H9 (cell line): ENCODE data around the gene ANO3. TPM values are rescaled to one million over a fixed set of nuclear protein-coding genes. Genes with fewer than 3 reads are reported as not detected.

Source experiments
- DNase-seq: peaks from one replicate; pipeline ENCODE4 v3.0.0-alpha.2; 2017
- H2AFZ ChIP-seq: one replicate; pipeline ENCODE4 v1.6.1; 2013; ENCODE audit warnings: mild to moderate bottlenecking, low read length, control low read depth, moderate library complexity
- H2AK5ac ChIP-seq: 2 replicates; pipeline ENCODE4 v1.6.1; 2013; ENCODE audit warnings: low read length, control low read depth, mixed read lengths; ENCODE audit not compliant: insufficient read length
- H2BK120ac ChIP-seq: one replicate; pipeline ENCODE4 v1.6.1; 2013; ENCODE audit warnings: low read depth, mild to moderate bottlenecking, low read length, control low read depth, inconsistent platforms; ENCODE audit not compliant: poor library complexity, severe bottlenecking
- H2BK12ac ChIP-seq: 2 replicates; pipeline ENCODE4 v1.6.1; 2013; ENCODE audit warnings: low read length, control low read depth, mixed read lengths, low read depth; ENCODE audit not compliant: insufficient read length
- H2BK15ac ChIP-seq: 2 replicates; pipeline ENCODE4 v1.6.1; 2013; ENCODE audit warnings: low read depth, low read length, control low read depth
- H2BK20ac ChIP-seq: one replicate; pipeline ENCODE4 v1.6.1; 2013; ENCODE audit warnings: low read depth, mild to moderate bottlenecking, low read length, control low read depth, inconsistent platforms; ENCODE audit not compliant: poor library complexity, severe bottlenecking
- H2BK5ac ChIP-seq: 2 replicates; pipeline ENCODE4 v1.6.1; 2013; ENCODE audit warnings: low read length, control low read depth, mixed read lengths; ENCODE audit not compliant: insufficient read length
- H3K14ac ChIP-seq: 2 replicates; pipeline ENCODE4 v1.6.1; 2013; ENCODE audit warnings: low read length, control low read depth; ENCODE audit not compliant: insufficient read depth
- H3K18ac ChIP-seq: 2 replicates; pipeline ENCODE4 v1.6.1; 2013; ENCODE audit warnings: low read depth, mild to moderate bottlenecking, mixed read lengths, low read length, control low read depth; ENCODE audit not compliant: insufficient read length
- H3K23ac ChIP-seq: 2 replicates; pipeline ENCODE4 v1.6.1; 2013; ENCODE audit warnings: low read length, control low read depth, mixed read lengths, low read depth; ENCODE audit not compliant: insufficient read length
- H3K23me2 ChIP-seq: 2 replicates; pipeline ENCODE4 v1.6.1; 2013; ENCODE audit warnings: low read depth, mild to moderate bottlenecking, mixed read lengths, low read length, control low read depth; ENCODE audit not compliant: insufficient read length, poor library complexity, severe bottlenecking
- H3K27ac ChIP-seq: 2 replicates; pipeline ENCODE4 v1.5.1; 2013; ENCODE audit warnings: low read length, control low read depth, mixed read lengths, low read depth; ENCODE audit not compliant: insufficient read length
- H3K27me3 ChIP-seq: 2 replicates; pipeline ENCODE4 v1.6.1; 2013; ENCODE audit warnings: low read length, control low read depth, inconsistent platforms; ENCODE audit not compliant: insufficient read depth
- H3K4ac ChIP-seq: 2 replicates; pipeline ENCODE4 v1.6.1; 2013; ENCODE audit warnings: low read depth, mild to moderate bottlenecking, control low read depth, inconsistent platforms, low read length, moderate library complexity
- H3K4me1 ChIP-seq: 2 replicates; pipeline ENCODE4 v1.6.1; 2013; ENCODE audit warnings: low read length, control low read depth, inconsistent platforms; ENCODE audit not compliant: insufficient read depth
- H3K4me2 ChIP-seq: 2 replicates; pipeline ENCODE4 v1.6.1; 2013; ENCODE audit warnings: low read length, control low read depth, mixed read lengths; ENCODE audit not compliant: insufficient read length, insufficient read depth
- H3K56ac ChIP-seq: 2 replicates; pipeline ENCODE4 v1.6.1; 2013; ENCODE audit warnings: low read depth, mild to moderate bottlenecking, mixed read lengths, low read length, control low read depth; ENCODE audit not compliant: insufficient read length
- H3K79me1 ChIP-seq: 2 replicates; pipeline ENCODE4 v1.6.1; 2013; ENCODE audit warnings: low read depth, mild to moderate bottlenecking, moderate library complexity, low read length, control low read depth, inconsistent platforms; ENCODE audit not compliant: insufficient read depth, poor library complexity, severe bottlenecking
- H3K79me2 ChIP-seq: 2 replicates; pipeline ENCODE4 v1.6.1; 2013; ENCODE audit warnings: low read length, control low read depth, inconsistent platforms; ENCODE audit not compliant: insufficient read depth
- H3K9ac ChIP-seq: 2 replicates; pipeline ENCODE4 v1.6.1; 2013; ENCODE audit warnings: low read length, control low read depth, mixed read lengths; ENCODE audit not compliant: insufficient read length; ENCODE audit errors: extremely low read depth
- H3K9me3 ChIP-seq: one replicate; pipeline ENCODE4 v1.6.1; 2013; ENCODE audit warnings: low read depth, low read length, inconsistent platforms; ENCODE audit not compliant: control insufficient read depth
- H3T11ph ChIP-seq: one replicate; pipeline ENCODE4 v1.6.1; 2013; ENCODE audit warnings: mild to moderate bottlenecking, low read length, control low read depth, inconsistent platforms
- H4K20me1 ChIP-seq: one replicate; pipeline ENCODE4 v1.6.1; 2013; ENCODE audit not compliant: control insufficient read depth, insufficient read length, insufficient read depth
- H4K5ac ChIP-seq: 2 replicates; pipeline ENCODE4 v1.6.1; 2013; ENCODE audit warnings: low read depth, mild to moderate bottlenecking, mixed read lengths, low read length, control low read depth; ENCODE audit not compliant: insufficient read length
- H4K8ac ChIP-seq: replicated peaks from 2 replicates; pipeline ENCODE4 v1.6.1; 2013; ENCODE audit warnings: low read length, control low read depth, mixed read lengths, low read depth; ENCODE audit not compliant: insufficient read length
- H4K91ac ChIP-seq: 2 replicates; pipeline ENCODE4 v1.6.1; 2013; ENCODE audit warnings: low read depth, mild to moderate bottlenecking, moderate library complexity, mixed read lengths, low read length, control low read depth; ENCODE audit not compliant: insufficient read length
- H3K27ac Mint-ChIP-seq, 3 experiments: 2 replicates in 2 of 3; 3 replicates in 1 of 3; pipeline ENCODE4 v1.8.0; 2020 to 2021; ENCODE audit warnings: mixed read lengths in 3 of 3, mild to moderate bottlenecking in 1 of 3, moderate library complexity in 1 of 3
- H3K27me3 Mint-ChIP-seq: 2 replicates; pipeline ENCODE4 v1.8.0; 2021; ENCODE audit warnings: low read depth, mild to moderate bottlenecking, moderate library complexity, mixed read lengths
- H3K36me3 Mint-ChIP-seq, 3 experiments: 2 replicates in 2 of 3; 3 replicates in 1 of 3; pipeline ENCODE4 v1.8.0; 2020 to 2021; ENCODE audit warnings: low read depth in 3 of 3, mixed read lengths in 3 of 3; ENCODE audit not compliant: insufficient read depth in 1 of 3
- H3K4me1 Mint-ChIP-seq, 2 experiments: 2 replicates each; pipeline ENCODE4 v1.8.0; 2020; ENCODE audit warnings: mixed read lengths in 2 of 2
- H3K4me3 Mint-ChIP-seq, 2 experiments: 2 replicates in 1 of 2; 3 replicates in 1 of 2; pipeline ENCODE4 v1.8.0; 2020 to 2021; ENCODE audit warnings: mild to moderate bottlenecking in 2 of 2, mixed read lengths in 2 of 2, moderate library complexity in 1 of 2
- H3K9me3 Mint-ChIP-seq, 2 experiments: 2 replicates in 1 of 2; 3 replicates in 1 of 2; pipeline ENCODE4 v1.8.0; 2020; ENCODE audit warnings: mild to moderate bottlenecking in 2 of 2, mixed read lengths in 2 of 2, moderate library complexity in 1 of 2
- WGBS: extraction: QIAGEN DNeasy Blood & Tissue Kit; methylation state at CpG from one replicate; pipeline ENCODE4 v1.1.7; 2013; ENCODE audit warnings: missing lambda C conversion rate, low lambda C conversion rate, mixed read lengths; ENCODE audit not compliant: insufficient read length; ENCODE audit errors: extremely low coverage; 5-methylcytosine and 5-hydroxymethylcytosine counted together
- total RNA-seq: library from RNA; stranded (reverse); gene quantifications from 2 replicates; pipeline ENCODE4 v1.2.1, GENCODE V29; 2021
- TF ChIP-seq, protein P1 (sequence below): fragments of 200-600 bp; sonication (generic); conservative IDR thresholded peaks from 3 replicates; pipeline ENCODE4 v1.8.0; 2021; ENCODE audit warnings: antibody characterized with exemption, mild to moderate bottlenecking

The ANO3 gene
- total RNA-seq, 1 experiment from 2014 or later = not detected

GRCh38 chr11:26622181-26622580 lies 290.3 kb downstream of the ANO3 start:
- no peaks in the 10 kb centered on the region for H4K20me1 ChIP-seq
- H3K14ac ChIP-seq = no peak overlapping the region
- no peak overlapping the region for H2AK5ac ChIP-seq
- no peak for DNase-seq
- no peak overlapping the region for H4K5ac ChIP-seq
- H3K4ac ChIP-seq = no peak overlapping the region
- H4K91ac ChIP-seq = no peak overlapping the region
- H3K27me3 Mint-ChIP-seq = no peaks in the 10 kb centered on the region
- H2BK12ac ChIP-seq = no peak overlapping the region
- TF ChIP-seq, protein P1, sequence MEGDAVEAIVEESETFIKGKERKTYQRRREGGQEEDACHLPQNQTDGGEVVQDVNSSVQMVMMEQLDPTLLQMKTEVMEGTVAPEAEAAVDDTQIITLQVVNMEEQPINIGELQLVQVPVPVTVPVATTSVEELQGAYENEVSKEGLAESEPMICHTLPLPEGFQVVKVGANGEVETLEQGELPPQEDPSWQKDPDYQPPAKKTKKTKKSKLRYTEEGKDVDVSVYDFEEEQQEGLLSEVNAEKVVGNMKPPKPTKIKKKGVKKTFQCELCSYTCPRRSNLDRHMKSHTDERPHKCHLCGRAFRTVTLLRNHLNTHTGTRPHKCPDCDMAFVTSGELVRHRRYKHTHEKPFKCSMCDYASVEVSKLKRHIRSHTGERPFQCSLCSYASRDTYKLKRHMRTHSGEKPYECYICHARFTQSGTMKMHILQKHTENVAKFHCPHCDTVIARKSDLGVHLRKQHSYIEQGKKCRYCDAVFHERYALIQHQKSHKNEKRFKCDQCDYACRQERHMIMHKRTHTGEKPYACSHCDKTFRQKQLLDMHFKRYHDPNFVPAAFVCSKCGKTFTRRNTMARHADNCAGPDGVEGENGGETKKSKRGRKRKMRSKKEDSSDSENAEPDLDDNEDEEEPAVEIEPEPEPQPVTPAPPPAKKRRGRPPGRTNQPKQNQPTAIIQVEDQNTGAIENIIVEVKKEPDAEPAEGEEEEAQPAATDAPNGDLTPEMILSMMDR = no peak
- H3K79me2 ChIP-seq = no peaks in the 10 kb centered on the region
- no peak overlapping the region for H3T11ph ChIP-seq
- H3K9me3 Mint-ChIP-seq = no peaks in the 10 kb centered on the region
- H3K9ac ChIP-seq = no peak overlapping the region
- no peak overlapping the region for H2BK5ac ChIP-seq
- no peaks in the 10 kb centered on the region for H3K23me2 ChIP-seq
- no peak overlapping the region for H3K27ac Mint-ChIP-seq
- no peak overlapping the region for H2BK120ac ChIP-seq
- no peaks in the 10 kb centered on the region for H3K27me3 ChIP-seq
- no peak overlapping the region for H3K56ac ChIP-seq
- H3K27ac ChIP-seq = no peak overlapping the region
- no peak overlapping the region for H2BK15ac ChIP-seq
- no peaks in the 10 kb centered on the region for H3K36me3 Mint-ChIP-seq
- WGBS = no CpG with 5 or more reads among the region's 2 CpGs
- no peaks in the 10 kb centered on the region for H3K9me3 ChIP-seq
- no peak overlapping the region for H3K4me2 ChIP-seq
- no peak overlapping the region for H3K4me3 Mint-ChIP-seq
- 0 out of 2 replicates have a peak, but pooled peaks cover 2% of the 10 kb centered on the region for H3K4me1 ChIP-seq
- H3K18ac ChIP-seq = no peak overlapping the region
- no peak overlapping the region for H3K23ac ChIP-seq
- no peak overlapping the region for H4K8ac ChIP-seq
- no peaks in the 10 kb centered on the region for H3K79me1 ChIP-seq
- no peak overlapping the region for H2AFZ ChIP-seq
- no peak overlapping the region for H2BK20ac ChIP-seq
- H3K4me1 Mint-ChIP-seq = peaks cover 7% of the 10 kb centered on the region in 2 experiments
